H9 (cell line): ENCODE measurements around the gene STK35. TPM values are rescaled to one million over a fixed set of nuclear protein-coding genes. Genes with fewer than 3 reads are reported as not detected.

Experiments
- DNase-seq: peaks from one replicate; pipeline ENCODE4 v3.0.0-alpha.2; 2017
- H2AFZ ChIP-seq: one replicate; pipeline ENCODE4 v1.6.1; 2013; ENCODE audit warnings: mild to moderate bottlenecking, low read length, control low read depth, moderate library complexity
- H2AK5ac ChIP-seq: 2 replicates; pipeline ENCODE4 v1.6.1; 2013; ENCODE audit warnings: low read length, control low read depth, mixed read lengths; ENCODE audit not compliant: insufficient read length
- H2BK120ac ChIP-seq: one replicate; pipeline ENCODE4 v1.6.1; 2013; ENCODE audit warnings: low read depth, mild to moderate bottlenecking, low read length, control low read depth, inconsistent platforms; ENCODE audit not compliant: poor library complexity, severe bottlenecking
- H2BK12ac ChIP-seq: 2 replicates; pipeline ENCODE4 v1.6.1; 2013; ENCODE audit warnings: low read length, control low read depth, mixed read lengths, low read depth; ENCODE audit not compliant: insufficient read length
- H2BK15ac ChIP-seq: 2 replicates; pipeline ENCODE4 v1.6.1; 2013; ENCODE audit warnings: low read depth, low read length, control low read depth
- H2BK20ac ChIP-seq: one replicate; pipeline ENCODE4 v1.6.1; 2013; ENCODE audit warnings: low read depth, mild to moderate bottlenecking, low read length, control low read depth, inconsistent platforms; ENCODE audit not compliant: poor library complexity, severe bottlenecking
- H2BK5ac ChIP-seq: 2 replicates; pipeline ENCODE4 v1.6.1; 2013; ENCODE audit warnings: low read length, control low read depth, mixed read lengths; ENCODE audit not compliant: insufficient read length
- H3K14ac ChIP-seq: 2 replicates; pipeline ENCODE4 v1.6.1; 2013; ENCODE audit warnings: low read length, control low read depth; ENCODE audit not compliant: insufficient read depth
- H3K18ac ChIP-seq: 2 replicates; pipeline ENCODE4 v1.6.1; 2013; ENCODE audit warnings: low read depth, mild to moderate bottlenecking, mixed read lengths, low read length, control low read depth; ENCODE audit not compliant: insufficient read length
- H3K23ac ChIP-seq: 2 replicates; pipeline ENCODE4 v1.6.1; 2013; ENCODE audit warnings: low read length, control low read depth, mixed read lengths, low read depth; ENCODE audit not compliant: insufficient read length
- H3K23me2 ChIP-seq: 2 replicates; pipeline ENCODE4 v1.6.1; 2013; ENCODE audit warnings: low read depth, mild to moderate bottlenecking, mixed read lengths, low read length, control low read depth; ENCODE audit not compliant: insufficient read length, poor library complexity, severe bottlenecking
- H3K27ac ChIP-seq: 2 replicates; pipeline ENCODE4 v1.5.1; 2013; ENCODE audit warnings: low read length, control low read depth, mixed read lengths, low read depth; ENCODE audit not compliant: insufficient read length
- H3K27me3 ChIP-seq: 2 replicates; pipeline ENCODE4 v1.6.1; 2013; ENCODE audit warnings: low read length, control low read depth, inconsistent platforms; ENCODE audit not compliant: insufficient read depth
- H3K4ac ChIP-seq: 2 replicates; pipeline ENCODE4 v1.6.1; 2013; ENCODE audit warnings: low read depth, mild to moderate bottlenecking, control low read depth, inconsistent platforms, low read length, moderate library complexity
- H3K4me1 ChIP-seq: 2 replicates; pipeline ENCODE4 v1.6.1; 2013; ENCODE audit warnings: low read length, control low read depth, inconsistent platforms; ENCODE audit not compliant: insufficient read depth
- H3K4me2 ChIP-seq: 2 replicates; pipeline ENCODE4 v1.6.1; 2013; ENCODE audit warnings: low read length, control low read depth, mixed read lengths; ENCODE audit not compliant: insufficient read length, insufficient read depth
- H3K56ac ChIP-seq: 2 replicates; pipeline ENCODE4 v1.6.1; 2013; ENCODE audit warnings: low read depth, mild to moderate bottlenecking, mixed read lengths, low read length, control low read depth; ENCODE audit not compliant: insufficient read length
- H3K79me1 ChIP-seq: 2 replicates; pipeline ENCODE4 v1.6.1; 2013; ENCODE audit warnings: low read depth, mild to moderate bottlenecking, moderate library complexity, low read length, control low read depth, inconsistent platforms; ENCODE audit not compliant: insufficient read depth, poor library complexity, severe bottlenecking
- H3K79me2 ChIP-seq: 2 replicates; pipeline ENCODE4 v1.6.1; 2013; ENCODE audit warnings: low read length, control low read depth, inconsistent platforms; ENCODE audit not compliant: insufficient read depth
- H3K9ac ChIP-seq: 2 replicates; pipeline ENCODE4 v1.6.1; 2013; ENCODE audit warnings: low read length, control low read depth, mixed read lengths; ENCODE audit not compliant: insufficient read length; ENCODE audit errors: extremely low read depth
- H3K9me3 ChIP-seq: one replicate; pipeline ENCODE4 v1.6.1; 2013; ENCODE audit warnings: low read depth, low read length, inconsistent platforms; ENCODE audit not compliant: control insufficient read depth
- H3T11ph ChIP-seq: one replicate; pipeline ENCODE4 v1.6.1; 2013; ENCODE audit warnings: mild to moderate bottlenecking, low read length, control low read depth, inconsistent platforms
- H4K20me1 ChIP-seq: one replicate; pipeline ENCODE4 v1.6.1; 2013; ENCODE audit not compliant: control insufficient read depth, insufficient read length, insufficient read depth
- H4K5ac ChIP-seq: 2 replicates; pipeline ENCODE4 v1.6.1; 2013; ENCODE audit warnings: low read depth, mild to moderate bottlenecking, mixed read lengths, low read length, control low read depth; ENCODE audit not compliant: insufficient read length
- H4K8ac ChIP-seq: replicated peaks from 2 replicates; pipeline ENCODE4 v1.6.1; 2013; ENCODE audit warnings: low read length, control low read depth, mixed read lengths, low read depth; ENCODE audit not compliant: insufficient read length
- H4K91ac ChIP-seq: 2 replicates; pipeline ENCODE4 v1.6.1; 2013; ENCODE audit warnings: low read depth, mild to moderate bottlenecking, moderate library complexity, mixed read lengths, low read length, control low read depth; ENCODE audit not compliant: insufficient read length
- H3K27ac Mint-ChIP-seq, 3 experiments: 2 replicates in 2 of 3; 3 replicates in 1 of 3; pipeline ENCODE4 v1.8.0; 2020 to 2021; ENCODE audit warnings: mixed read lengths in 3 of 3, mild to moderate bottlenecking in 1 of 3, moderate library complexity in 1 of 3
- H3K27me3 Mint-ChIP-seq: 2 replicates; pipeline ENCODE4 v1.8.0; 2021; ENCODE audit warnings: low read depth, mild to moderate bottlenecking, moderate library complexity, mixed read lengths
- H3K36me3 Mint-ChIP-seq, 3 experiments: 2 replicates in 2 of 3; 3 replicates in 1 of 3; pipeline ENCODE4 v1.8.0; 2020 to 2021; ENCODE audit warnings: low read depth in 3 of 3, mixed read lengths in 3 of 3; ENCODE audit not compliant: insufficient read depth in 1 of 3
- H3K4me1 Mint-ChIP-seq, 2 experiments: 2 replicates each; pipeline ENCODE4 v1.8.0; 2020; ENCODE audit warnings: mixed read lengths in 2 of 2
- H3K4me3 Mint-ChIP-seq, 2 experiments: 2 replicates in 1 of 2; 3 replicates in 1 of 2; pipeline ENCODE4 v1.8.0; 2020 to 2021; ENCODE audit warnings: mild to moderate bottlenecking in 2 of 2, mixed read lengths in 2 of 2, moderate library complexity in 1 of 2
- H3K9me3 Mint-ChIP-seq, 2 experiments: 2 replicates in 1 of 2; 3 replicates in 1 of 2; pipeline ENCODE4 v1.8.0; 2020; ENCODE audit warnings: mild to moderate bottlenecking in 2 of 2, mixed read lengths in 2 of 2, moderate library complexity in 1 of 2
- WGBS: extraction: QIAGEN DNeasy Blood & Tissue Kit; methylation state at CpG from one replicate; pipeline ENCODE4 v1.1.7; 2013; ENCODE audit warnings: missing lambda C conversion rate, low lambda C conversion rate, mixed read lengths; ENCODE audit not compliant: insufficient read length; ENCODE audit errors: extremely low coverage; 5-methylcytosine and 5-hydroxymethylcytosine counted together
- total RNA-seq: library from RNA; stranded (reverse); gene quantifications from 2 replicates; pipeline ENCODE4 v1.2.1, GENCODE V29; 2021
- TF ChIP-seq, protein P1 (sequence below): fragments of 200-600 bp; sonication (generic); conservative IDR thresholded peaks from 3 replicates; pipeline ENCODE4 v1.8.0; 2021; ENCODE audit warnings: antibody characterized with exemption, mild to moderate bottlenecking

The STK35 gene
- total RNA-seq, 1 experiment from 2014 or later = 66.2 TPM

DNA sequence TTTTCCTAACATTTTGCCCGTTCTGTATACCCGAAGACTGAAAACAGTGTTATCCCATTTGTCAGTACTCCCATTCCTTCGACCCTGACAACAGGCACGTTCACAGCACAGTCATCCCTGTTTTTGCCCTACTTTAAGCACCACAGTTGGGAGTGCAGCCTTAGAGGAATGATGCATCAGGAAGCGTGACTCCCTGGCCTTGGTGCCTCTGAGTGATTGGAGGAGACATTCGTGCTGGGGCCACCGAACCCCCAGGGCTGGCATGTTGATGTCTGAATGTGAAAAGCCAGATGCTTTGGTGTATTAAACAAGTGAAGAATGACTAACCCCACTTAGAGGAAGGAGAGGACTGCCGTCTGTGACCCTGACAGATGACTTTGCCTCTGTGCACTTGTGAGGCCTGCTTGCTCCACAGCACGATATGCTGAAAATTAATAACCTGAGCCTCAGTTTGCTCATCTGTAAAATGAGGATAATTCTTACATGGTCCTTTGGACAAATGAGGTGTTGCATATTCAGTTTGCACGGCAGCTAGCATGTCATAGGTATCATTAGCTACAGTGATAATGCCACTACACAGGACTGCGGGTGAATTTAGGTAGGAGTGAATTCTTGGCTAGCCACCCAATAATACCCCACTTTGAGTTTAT is 36.0 kb downstream of the STK35 start:
- H3K4me3 Mint-ChIP-seq = no peak overlapping the region
- H3K4me1 Mint-ChIP-seq = peaks cover 26 to 33% of the 10 kb centered on the region in 2 experiments
- peaks cover 3% of the 10 kb centered on the region; the same call in 1 of the 2 replicates for H3K79me2 ChIP-seq
- no peaks in the 10 kb centered on the region for H3K27me3 Mint-ChIP-seq
- H2BK20ac ChIP-seq = no peak overlapping the region
- H3T11ph ChIP-seq = no peak overlapping the region
- no peak overlapping the region for H2BK120ac ChIP-seq
- H3K27me3 ChIP-seq = no peaks in the 10 kb centered on the region
- WGBS = no CpG with 5 or more reads among the region's 11 CpGs
- H2BK5ac ChIP-seq = no peak overlapping the region
- no peak overlapping the region for H4K5ac ChIP-seq
- H4K20me1 ChIP-seq = no peaks in the 10 kb centered on the region
- H3K9me3 Mint-ChIP-seq = no peaks in the 10 kb centered on the region
- no peak overlapping the region for H3K18ac ChIP-seq
- H3K79me1 ChIP-seq = no peaks in the 10 kb centered on the region
- DNase-seq = no peak
- H2AK5ac ChIP-seq = no peak overlapping the region
- no peak overlapping the region for H3K56ac ChIP-seq
- no peak overlapping the region for H3K4ac ChIP-seq
- H4K8ac ChIP-seq = no peak overlapping the region
- H2BK15ac ChIP-seq = no peak overlapping the region
- TF ChIP-seq, protein P1, sequence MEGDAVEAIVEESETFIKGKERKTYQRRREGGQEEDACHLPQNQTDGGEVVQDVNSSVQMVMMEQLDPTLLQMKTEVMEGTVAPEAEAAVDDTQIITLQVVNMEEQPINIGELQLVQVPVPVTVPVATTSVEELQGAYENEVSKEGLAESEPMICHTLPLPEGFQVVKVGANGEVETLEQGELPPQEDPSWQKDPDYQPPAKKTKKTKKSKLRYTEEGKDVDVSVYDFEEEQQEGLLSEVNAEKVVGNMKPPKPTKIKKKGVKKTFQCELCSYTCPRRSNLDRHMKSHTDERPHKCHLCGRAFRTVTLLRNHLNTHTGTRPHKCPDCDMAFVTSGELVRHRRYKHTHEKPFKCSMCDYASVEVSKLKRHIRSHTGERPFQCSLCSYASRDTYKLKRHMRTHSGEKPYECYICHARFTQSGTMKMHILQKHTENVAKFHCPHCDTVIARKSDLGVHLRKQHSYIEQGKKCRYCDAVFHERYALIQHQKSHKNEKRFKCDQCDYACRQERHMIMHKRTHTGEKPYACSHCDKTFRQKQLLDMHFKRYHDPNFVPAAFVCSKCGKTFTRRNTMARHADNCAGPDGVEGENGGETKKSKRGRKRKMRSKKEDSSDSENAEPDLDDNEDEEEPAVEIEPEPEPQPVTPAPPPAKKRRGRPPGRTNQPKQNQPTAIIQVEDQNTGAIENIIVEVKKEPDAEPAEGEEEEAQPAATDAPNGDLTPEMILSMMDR = no peak
- H3K4me2 ChIP-seq = no peak overlapping the region
- no peak overlapping the region for H3K9ac ChIP-seq
- H3K9me3 ChIP-seq = no peaks in the 10 kb centered on the region
- H2BK12ac ChIP-seq = no peak overlapping the region
- no peak overlapping the region for H3K27ac ChIP-seq
- no peaks in the 10 kb centered on the region for H3K23me2 ChIP-seq
- no peak overlapping the region for H2AFZ ChIP-seq
- H4K91ac ChIP-seq = no peak overlapping the region
- no peak overlapping the region for H3K23ac ChIP-seq
- no peak overlapping the region for H3K14ac ChIP-seq
- H3K4me1 ChIP-seq = no peaks in the 10 kb centered on the region; the same call in 1 of the 2 replicates
- peaks cover 0 to 6% (median 5%) of the 10 kb centered on the region in 3 experiments; a peak in 1 of 7 replicates for H3K36me3 Mint-ChIP-seq
- H3K27ac Mint-ChIP-seq = peak overlapping the region in 1 of 3 experiments; percentile 12; a peak in 2 of 7 replicates
